WI38 (cell line): ENCODE results near the gene CREBL2.
"Not testable (repeated sequence)": the region's sequence is repeated elsewhere in the genome, so short reads cannot be mapped to it uniquely, and the experiment has no call there.

Experiments used
- H3K4me3 ChIP-seq: 2 replicates; pipeline ENCODE4 v1.5.1; 2011; ENCODE audit warnings: low read depth, mild to moderate bottlenecking, control low read depth, low read length
- TF ChIP-seq, protein P1 (sequence below): IDR thresholded peaks from 2 replicates; pipeline ENCODE4 v1.5.1; 2012; ENCODE audit warnings: low read depth, mild to moderate bottlenecking, control low read depth, low read length

Gene CREBL2

DNA sequence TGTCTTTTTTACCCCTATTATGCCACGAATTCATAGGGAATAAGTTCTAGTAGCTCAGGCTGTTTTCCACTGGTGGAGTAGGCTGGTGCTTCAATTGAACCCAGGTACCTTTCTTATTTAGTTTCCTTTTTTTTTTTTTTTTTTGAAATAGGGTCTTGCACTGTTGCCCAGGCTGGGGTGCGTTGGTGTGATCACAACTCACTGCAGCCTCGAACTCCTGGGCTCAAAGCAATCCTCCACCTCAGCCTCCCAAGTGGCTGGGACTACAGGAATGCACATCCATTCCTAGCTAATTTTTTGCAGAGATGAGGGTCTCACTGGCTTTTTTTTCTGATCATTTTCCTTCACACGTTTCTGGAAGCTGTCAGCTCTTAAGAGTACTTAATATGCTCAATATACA is 2.7 kb downstream of the CREBL2 start:
- H3K4me3 ChIP-seq = no peak overlapping the region
- TF ChIP-seq, protein P1, sequence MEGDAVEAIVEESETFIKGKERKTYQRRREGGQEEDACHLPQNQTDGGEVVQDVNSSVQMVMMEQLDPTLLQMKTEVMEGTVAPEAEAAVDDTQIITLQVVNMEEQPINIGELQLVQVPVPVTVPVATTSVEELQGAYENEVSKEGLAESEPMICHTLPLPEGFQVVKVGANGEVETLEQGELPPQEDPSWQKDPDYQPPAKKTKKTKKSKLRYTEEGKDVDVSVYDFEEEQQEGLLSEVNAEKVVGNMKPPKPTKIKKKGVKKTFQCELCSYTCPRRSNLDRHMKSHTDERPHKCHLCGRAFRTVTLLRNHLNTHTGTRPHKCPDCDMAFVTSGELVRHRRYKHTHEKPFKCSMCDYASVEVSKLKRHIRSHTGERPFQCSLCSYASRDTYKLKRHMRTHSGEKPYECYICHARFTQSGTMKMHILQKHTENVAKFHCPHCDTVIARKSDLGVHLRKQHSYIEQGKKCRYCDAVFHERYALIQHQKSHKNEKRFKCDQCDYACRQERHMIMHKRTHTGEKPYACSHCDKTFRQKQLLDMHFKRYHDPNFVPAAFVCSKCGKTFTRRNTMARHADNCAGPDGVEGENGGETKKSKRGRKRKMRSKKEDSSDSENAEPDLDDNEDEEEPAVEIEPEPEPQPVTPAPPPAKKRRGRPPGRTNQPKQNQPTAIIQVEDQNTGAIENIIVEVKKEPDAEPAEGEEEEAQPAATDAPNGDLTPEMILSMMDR = no peak

DNA sequence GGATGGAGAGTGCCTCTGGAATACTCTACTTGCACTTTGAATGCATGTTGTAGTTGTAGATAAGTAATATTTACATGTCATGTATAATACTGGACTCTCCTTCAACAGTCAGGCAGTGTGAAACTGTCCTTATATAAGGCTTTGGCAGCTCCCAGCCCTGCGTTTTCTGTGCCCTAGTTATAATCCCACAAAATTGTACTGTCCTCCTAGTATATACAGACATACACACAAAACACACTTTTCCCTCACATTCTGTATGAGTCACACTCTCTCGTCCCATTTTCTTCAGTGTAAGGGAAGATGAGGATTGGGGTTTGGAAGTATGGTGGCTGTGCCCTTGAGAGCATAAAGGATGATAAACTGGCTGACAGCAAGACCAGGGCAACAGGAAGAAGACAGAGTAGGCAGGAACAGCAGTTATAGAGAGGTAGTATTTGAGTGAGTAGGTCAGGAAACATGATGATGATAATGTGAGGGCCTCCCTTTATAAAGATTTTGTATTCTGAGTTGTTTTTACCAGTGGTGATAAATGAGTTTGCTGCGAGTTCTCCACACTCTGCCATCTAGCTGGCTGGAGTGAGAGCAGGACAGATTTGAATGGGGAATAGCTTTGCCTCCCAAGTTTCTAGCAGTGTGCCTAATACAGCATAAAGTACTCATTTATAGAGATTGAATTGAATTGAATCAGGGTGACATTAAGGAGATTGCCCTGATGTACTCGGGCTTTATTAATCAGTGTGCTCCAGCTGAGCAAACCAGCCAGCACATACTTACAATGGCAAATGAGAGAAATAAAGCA is 5.0 kb downstream of the CREBL2 start:
- no peak overlapping the region for H3K4me3 ChIP-seq
- TF ChIP-seq, protein P1 = no peak

DNA sequence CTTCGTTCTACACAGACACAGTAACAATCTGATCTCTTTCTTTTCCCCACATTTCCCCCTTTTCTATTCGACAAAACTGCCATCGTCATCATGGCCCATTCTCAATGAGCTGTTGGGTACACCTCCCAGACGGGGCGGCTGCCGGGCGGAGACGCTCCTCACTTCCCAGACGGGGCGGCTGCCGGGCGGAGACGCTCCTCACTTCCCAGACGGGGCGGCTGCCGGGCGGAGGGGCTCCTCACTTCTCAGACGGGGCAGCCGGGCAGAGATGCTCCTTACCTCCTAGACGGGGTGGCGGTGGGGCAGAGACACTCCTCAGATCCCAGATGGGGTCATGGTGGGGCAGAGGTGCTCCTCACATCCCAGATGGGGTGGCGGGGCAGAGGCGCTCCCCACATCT is 6.4 kb downstream of the CREBL2 start:
- H3K4me3 ChIP-seq = not testable (repeated sequence)

DNA sequence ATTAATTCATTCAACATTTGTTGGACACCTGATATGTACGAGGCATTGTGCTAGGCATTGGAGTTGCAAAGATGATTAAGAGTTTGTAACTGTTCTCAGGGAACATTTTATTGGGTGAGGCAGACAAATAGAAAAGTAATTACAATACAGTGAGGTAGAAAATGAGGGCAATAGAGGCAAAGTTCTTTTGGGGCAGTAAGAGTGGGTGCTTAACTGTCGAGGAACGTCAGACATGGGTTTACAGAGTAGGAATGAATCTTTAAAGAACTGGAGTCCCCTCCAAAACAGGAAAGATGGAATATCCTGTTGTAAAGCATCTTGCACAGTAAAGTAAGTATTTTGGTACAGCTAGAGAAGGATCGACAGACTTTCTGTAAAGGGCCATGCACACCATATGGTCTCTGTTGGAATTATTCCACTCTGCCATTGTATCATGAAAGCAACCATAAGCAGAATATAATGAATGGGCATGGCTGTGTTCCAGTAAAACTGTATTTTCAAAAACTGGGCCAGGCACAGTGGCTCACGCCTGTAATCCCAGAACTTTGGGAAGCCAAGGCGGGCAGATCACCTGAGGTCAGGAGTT is 9.1 kb downstream of the CREBL2 start:
- TF ChIP-seq, protein P1 = no peak

DNA sequence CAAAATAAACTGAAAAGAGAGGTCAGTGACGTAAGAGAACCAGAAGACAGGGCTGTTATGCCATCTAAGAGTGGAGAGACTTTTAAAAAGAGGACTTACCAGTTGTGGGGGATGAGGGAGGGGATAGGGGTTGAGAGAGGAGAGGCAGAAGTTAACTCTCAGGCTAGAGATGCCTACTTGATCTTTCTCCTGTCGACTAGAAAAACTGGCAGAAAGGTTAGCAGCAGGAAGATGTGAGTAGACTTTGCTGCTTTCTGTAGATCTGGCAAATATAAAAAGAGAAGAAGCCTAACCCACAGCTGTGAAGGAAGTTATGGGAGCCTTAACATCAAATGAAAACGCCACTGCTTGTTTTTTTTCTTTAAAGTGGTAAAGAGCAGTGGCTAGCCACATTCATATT is 10.7 kb downstream of the CREBL2 start:
- TF ChIP-seq, protein P1 = no peak
- no peak overlapping the region for H3K4me3 ChIP-seq

More for the DNA sequence above, 9.1 kb downstream of the CREBL2 start:
- no peak overlapping the region for H3K4me3 ChIP-seq

DNA sequence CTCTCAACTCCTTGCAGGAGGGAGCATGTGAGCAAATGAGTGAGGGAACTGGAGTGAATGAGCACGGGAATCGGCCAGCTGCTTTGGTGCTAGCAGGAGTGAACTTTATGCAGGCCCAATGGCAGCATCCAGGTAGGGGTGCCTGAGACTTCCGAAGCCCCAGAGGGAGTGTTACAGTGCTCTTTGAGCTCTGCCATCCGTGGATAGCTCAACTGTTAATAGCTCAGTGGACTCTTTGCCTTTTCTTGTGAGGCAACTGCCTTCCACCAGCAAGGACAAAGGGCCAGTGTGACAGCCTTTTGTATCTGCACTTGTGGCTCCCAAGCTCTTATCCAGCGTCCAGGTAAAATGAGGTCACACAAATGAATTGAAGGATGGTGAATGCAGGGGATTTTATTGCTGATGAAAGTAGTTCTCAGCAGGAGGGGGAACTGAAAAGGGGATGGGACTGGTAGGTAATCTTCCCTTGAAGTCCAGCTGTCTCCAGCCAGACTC is 12.9 kb downstream of the CREBL2 start:
- TF ChIP-seq, protein P1 = no peak
- no peak overlapping the region for H3K4me3 ChIP-seq

DNA sequence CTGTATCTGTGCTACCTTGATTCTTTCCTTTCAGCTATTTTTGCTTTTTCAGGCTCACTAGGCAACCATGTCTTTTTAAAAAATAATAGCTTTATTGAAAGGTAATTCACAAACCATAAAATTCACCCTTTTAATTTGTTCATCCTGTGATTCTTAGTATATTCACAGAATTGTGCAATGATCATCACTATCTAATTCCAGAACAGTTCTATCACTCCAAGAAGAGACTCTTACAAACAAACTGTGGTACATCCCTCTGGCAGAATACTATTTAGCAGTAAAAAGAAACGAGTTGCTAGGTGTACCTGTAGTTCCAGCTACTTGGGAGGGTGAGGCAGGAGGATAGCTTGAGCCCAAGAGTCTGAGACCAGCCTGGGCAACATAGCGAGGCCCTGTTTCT is 14.8 kb downstream of the CREBL2 start:
- TF ChIP-seq, protein P1 = no peak
- H3K4me3 ChIP-seq = no peak overlapping the region
